ENCODE results near the gene AATF.

AATF gene

GRCh38 chr17:37097154-37097553 is 148.4 kb downstream of the AATF start:
- no peak overlapping the region for H3K4me3 ChIP-seq (replicated peaks; ENCODE audit: low read depth, low read length)
- no peak for DNase-seq (ENCODE audit: low read depth)
- no peak for TF ChIP-seq CTCF (IDR thresholded peaks at IDR 0.05; ENCODE audit: low read length, missing control alignments)

GRCh38 chr17:37098152-37098551 is 149.4 kb downstream of the AATF start:
- DNase-seq (ENCODE audit: low read depth): no peak
- no peak for TF ChIP-seq CTCF (IDR thresholded peaks at IDR 0.05; ENCODE audit: low read length, missing control alignments)
- no peak overlapping the region for H3K4me3 ChIP-seq (replicated peaks; ENCODE audit: low read depth, low read length)

- no peak overlapping the region for H3K4me3 ChIP-seq (replicated peaks; ENCODE audit: low read depth, low read length)
- TF ChIP-seq CTCF (IDR thresholded peaks at IDR 0.05; ENCODE audit: low read length, missing control alignments): no peak
- no peak for DNase-seq (ENCODE audit: low read depth)
Measured at GRCh38 chr17:37098910-37099664, 150.3 kb downstream of the AATF start.

- no peak for DNase-seq (ENCODE audit: low read depth)
- TF ChIP-seq CTCF (IDR thresholded peaks at IDR 0.05; ENCODE audit: low read length, missing control alignments): no peak
- H3K4me3 ChIP-seq (replicated peaks; ENCODE audit: low read depth, low read length): no peak overlapping the region
Measured at GRCh38 chr17:37100231-37100630, 151.5 kb downstream of the AATF start.

GRCh38 chr17:37101306-37101705 is 152.6 kb downstream of the AATF start:
- no peak for TF ChIP-seq CTCF (IDR thresholded peaks at IDR 0.05; ENCODE audit: low read length, missing control alignments)
- DNase-seq (ENCODE audit: low read depth): no peak
- no peak overlapping the region for H3K4me3 ChIP-seq (replicated peaks; ENCODE audit: low read depth, low read length)

- DNase-seq (ENCODE audit: low read depth): no peak
- no peak overlapping the region for H3K4me3 ChIP-seq (replicated peaks; ENCODE audit: low read depth, low read length)
- TF ChIP-seq CTCF (IDR thresholded peaks at IDR 0.05; ENCODE audit: low read length, missing control alignments): no peak
Measured at GRCh38 chr17:37103231-37103630, 154.5 kb downstream of the AATF start.

GRCh38 chr17:37106049-37106448 is 157.3 kb downstream of the AATF start:
- DNase-seq (ENCODE audit: low read depth): no peak
- TF ChIP-seq CTCF (IDR thresholded peaks at IDR 0.05; ENCODE audit: low read length, missing control alignments): no peak
- no peak overlapping the region for H3K4me3 ChIP-seq (replicated peaks; ENCODE audit: low read depth, low read length)
